ENCODE results near the gene TTLL11. TPM values are rescaled to one million over a fixed set of nuclear protein-coding genes. Genes with fewer than 3 reads are reported as not detected.

TTLL11 gene
- total and polyA plus RNA-seq, 2 experiments from 2014 or later, result 5.5 to 7.6 TPM

GRCh38 chr9:121851641-121852091, 241.4 kb downstream of the TTLL11 start:
- 73% methylated on average over 9 of the region's 9 CpGs for WGBS (ENCODE audit: low lambda C conversion rate, missing lambda C conversion rate)
- Histone ChIP-seq H3K27me3 (no peaks in the 10 kb centered on the region), H3K36me3 (replicated peaks; ENCODE audit: insufficient read depth, low read depth) (no peaks in the 10 kb centered on the region), H4K20me1 (ENCODE audit: insufficient read depth, poor library complexity, severe bottlenecking) (no peaks in the 10 kb centered on the region), H3K27ac (no peak overlapping the region), H3K4me2 (no peak overlapping the region), H3K9me2 (replicated peaks; ENCODE audit: insufficient read depth) (no peaks in the 10 kb centered on the region), H3K9me3 (ENCODE audit: low read depth) (peaks cover 3% of the 10 kb centered on the region), H3K4me3 (no peak overlapping the region), H3K79me2 (no peaks in the 10 kb centered on the region), H3K4me1 (ENCODE audit: insufficient read depth) (no peaks in the 10 kb centered on the region), H2AFZ (no peak overlapping the region)
- TF ChIP-seq CTCF (IDR thresholded peaks at IDR 0.05; ENCODE audit: poor library complexity), result no peak
- TF ChIP-seq EZH2phosphoT487 (IDR thresholded peaks at IDR 0.05; ENCODE audit: low read depth, severe bottlenecking, unreplicated experiment), result no peak
- TF ChIP-seq EZH2 (IDR thresholded peaks at IDR 0.05; ENCODE audit: borderline replicate concordance), result no peak
- DNase-seq (ENCODE audit: low spot score), result no peak

GRCh38 chr9:121850366-121850765, 242.7 kb downstream of the TTLL11 start:
- no peak for TF ChIP-seq EZH2phosphoT487 (IDR thresholded peaks at IDR 0.05; ENCODE audit: low read depth, severe bottlenecking, unreplicated experiment)
- no peak for TF ChIP-seq CTCF (IDR thresholded peaks at IDR 0.05; ENCODE audit: poor library complexity)
- TF ChIP-seq EZH2 (IDR thresholded peaks at IDR 0.05; ENCODE audit: borderline replicate concordance), result no peak
- WGBS (ENCODE audit: low lambda C conversion rate, missing lambda C conversion rate), result 85% methylated on average over 2 of the region's 2 CpGs
- DNase-seq (ENCODE audit: low spot score), result no peak

GRCh38 chr9:121849554-121849953, 243.6 kb downstream of the TTLL11 start:
- Histone ChIP-seq H3K36me3 (replicated peaks; ENCODE audit: insufficient read depth, low read depth) (no peaks in the 10 kb centered on the region), H3K4me2 (no peak overlapping the region), H3K4me1 (ENCODE audit: insufficient read depth) (no peaks in the 10 kb centered on the region), H3K9me2 (replicated peaks; ENCODE audit: insufficient read depth) (no peaks in the 10 kb centered on the region), H3K27me3 (no peaks in the 10 kb centered on the region), H3K79me2 (no peaks in the 10 kb centered on the region), H3K4me3 (no peak overlapping the region), H3K27ac (no peak overlapping the region), H4K20me1 (ENCODE audit: insufficient read depth, poor library complexity, severe bottlenecking) (no peaks in the 10 kb centered on the region), H3K9me3 (ENCODE audit: low read depth) (peaks cover 3% of the 10 kb centered on the region), H2AFZ (no peak overlapping the region)
- TF ChIP-seq CTCF (IDR thresholded peaks at IDR 0.05; ENCODE audit: poor library complexity), result no peak
- no peak for TF ChIP-seq EZH2phosphoT487 (IDR thresholded peaks at IDR 0.05; ENCODE audit: low read depth, severe bottlenecking, unreplicated experiment)
- no peak for TF ChIP-seq EZH2 (IDR thresholded peaks at IDR 0.05; ENCODE audit: borderline replicate concordance)
- WGBS (ENCODE audit: low lambda C conversion rate, missing lambda C conversion rate), result 71% methylated on average over 4 of the region's 4 CpGs
- DNase-seq (ENCODE audit: low spot score), result no peak

More at GRCh38 chr9:121850366-121850765, 242.7 kb downstream of the TTLL11 start:
- no peaks in the 10 kb centered on the region for H3K9me2 ChIP-seq (replicated peaks; ENCODE audit: insufficient read depth)
- no peak overlapping the region for H3K4me3 ChIP-seq
- no peaks in the 10 kb centered on the region for H4K20me1 ChIP-seq (ENCODE audit: insufficient read depth, poor library complexity, severe bottlenecking)
- no peak overlapping the region for H2AFZ ChIP-seq
- no peak overlapping the region for H3K27ac ChIP-seq
- H3K9me3 ChIP-seq (ENCODE audit: low read depth), result peaks cover 3% of the 10 kb centered on the region
- no peaks in the 10 kb centered on the region for H3K4me1 ChIP-seq (ENCODE audit: insufficient read depth)
- H3K36me3 ChIP-seq (replicated peaks; ENCODE audit: insufficient read depth, low read depth), result no peaks in the 10 kb centered on the region
- no peaks in the 10 kb centered on the region for H3K27me3 ChIP-seq
- H3K79me2 ChIP-seq, result no peaks in the 10 kb centered on the region
- H3K4me2 ChIP-seq, result no peak overlapping the region

GRCh38 chr9:121844562-121844961, 248.5 kb downstream of the TTLL11 start:
- no peaks in the 10 kb centered on the region for H3K36me3 ChIP-seq (replicated peaks; ENCODE audit: insufficient read depth, low read depth)
- no peak overlapping the region for H3K4me2 ChIP-seq
- H3K9me3 ChIP-seq (ENCODE audit: low read depth), result peaks cover 3% of the 10 kb centered on the region
- H3K9me2 ChIP-seq (replicated peaks; ENCODE audit: insufficient read depth), result no peaks in the 10 kb centered on the region
- no peak for DNase-seq (ENCODE audit: low spot score)
- no peak overlapping the region for H2AFZ ChIP-seq
- no peak overlapping the region for H3K27ac ChIP-seq
- TF ChIP-seq CTCF (IDR thresholded peaks at IDR 0.05; ENCODE audit: poor library complexity), result no peak
- TF ChIP-seq EZH2 (IDR thresholded peaks at IDR 0.05; ENCODE audit: borderline replicate concordance), result no peak
- no peak for TF ChIP-seq EZH2phosphoT487 (IDR thresholded peaks at IDR 0.05; ENCODE audit: low read depth, severe bottlenecking, unreplicated experiment)
- H3K27me3 ChIP-seq, result no peaks in the 10 kb centered on the region
- H4K20me1 ChIP-seq (ENCODE audit: insufficient read depth, poor library complexity, severe bottlenecking), result no peaks in the 10 kb centered on the region
- H3K4me1 ChIP-seq (ENCODE audit: insufficient read depth), result no peaks in the 10 kb centered on the region
- WGBS (ENCODE audit: low lambda C conversion rate, missing lambda C conversion rate), result 48% methylated on average over 2 of the region's 2 CpGs
- no peak overlapping the region for H3K4me3 ChIP-seq
- no peaks in the 10 kb centered on the region for H3K79me2 ChIP-seq

Measured in hepatocyte (in vitro differentiated cells).